ENCODE measurements around the gene HOXA10. TPM values are rescaled to one million over a fixed set of nuclear protein-coding genes. Genes with fewer than 3 reads are reported as not detected.

The HOXA10 gene
- total RNA-seq, 2 experiments from 2014 or later = not detected

DNA sequence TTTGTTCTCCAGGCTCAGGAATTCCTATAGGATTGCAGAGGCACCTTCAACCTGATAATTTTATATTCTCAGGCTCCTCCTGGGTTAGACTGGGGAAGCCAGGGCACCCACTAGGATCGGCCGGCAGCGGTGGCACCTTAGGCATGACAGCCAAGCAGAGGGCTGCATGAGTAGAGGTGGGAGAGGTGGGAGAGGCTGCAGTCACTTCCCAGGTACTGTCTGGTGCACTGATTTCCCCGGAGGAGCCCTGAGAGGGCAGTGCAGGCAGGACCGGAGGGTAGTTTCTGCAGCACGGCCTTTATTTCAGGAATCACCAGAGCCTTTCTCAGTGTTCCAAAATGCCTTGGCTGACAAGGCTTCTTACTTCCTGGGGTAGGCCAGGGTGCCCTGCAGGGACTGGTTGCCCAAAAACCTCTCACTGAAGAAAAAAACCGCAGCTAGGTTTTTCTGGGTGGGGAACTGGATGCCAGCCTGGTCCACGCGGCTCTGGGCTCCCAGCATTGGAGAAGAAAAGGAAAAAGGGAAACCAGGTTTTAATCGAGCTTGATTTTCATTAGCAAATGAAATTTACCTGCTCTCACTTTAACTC, 29.3 kb upstream of the HOXA10 start:
- no peak overlapping the region for H3K27ac ChIP-seq (ENCODE audit: low read depth in 1 of 2, low read length in 2 of 2)
- ChIA-PET CTCF (no interaction called here), POLR2A (interaction anchor here (0.8 to 1.2 kb wide), 2 partner anchors 17 to 36 kb away, joined by 3 to 4 read pairs; no protein-coding TSS in a partner anchor)
- Mint-ChIP-seq H3K27me3 (peaks cover 88% of the 10 kb centered on the region), H3K27ac (no peak overlapping the region), H3K9me3 (no peaks in the 10 kb centered on the region), H3K4me1 (ENCODE audit: low read depth) (peaks cover 46% of the 10 kb centered on the region), H3K4me3 (no peak overlapping the region), H3K36me3 (ENCODE audit: low read depth) (no peaks in the 10 kb centered on the region)
- no peak for DNase-seq
- TF ChIP-seq, protein P1, sequence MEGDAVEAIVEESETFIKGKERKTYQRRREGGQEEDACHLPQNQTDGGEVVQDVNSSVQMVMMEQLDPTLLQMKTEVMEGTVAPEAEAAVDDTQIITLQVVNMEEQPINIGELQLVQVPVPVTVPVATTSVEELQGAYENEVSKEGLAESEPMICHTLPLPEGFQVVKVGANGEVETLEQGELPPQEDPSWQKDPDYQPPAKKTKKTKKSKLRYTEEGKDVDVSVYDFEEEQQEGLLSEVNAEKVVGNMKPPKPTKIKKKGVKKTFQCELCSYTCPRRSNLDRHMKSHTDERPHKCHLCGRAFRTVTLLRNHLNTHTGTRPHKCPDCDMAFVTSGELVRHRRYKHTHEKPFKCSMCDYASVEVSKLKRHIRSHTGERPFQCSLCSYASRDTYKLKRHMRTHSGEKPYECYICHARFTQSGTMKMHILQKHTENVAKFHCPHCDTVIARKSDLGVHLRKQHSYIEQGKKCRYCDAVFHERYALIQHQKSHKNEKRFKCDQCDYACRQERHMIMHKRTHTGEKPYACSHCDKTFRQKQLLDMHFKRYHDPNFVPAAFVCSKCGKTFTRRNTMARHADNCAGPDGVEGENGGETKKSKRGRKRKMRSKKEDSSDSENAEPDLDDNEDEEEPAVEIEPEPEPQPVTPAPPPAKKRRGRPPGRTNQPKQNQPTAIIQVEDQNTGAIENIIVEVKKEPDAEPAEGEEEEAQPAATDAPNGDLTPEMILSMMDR (IDR thresholded peaks at IDR 0.05) = no peak
- peaks cover 52% of the 10 kb centered on the region for H3K4me1 ChIP-seq (ENCODE audit: insufficient read depth, low read length)
- ATAC-seq (ENCODE audit: poor library complexity) = no peak
- H3K9me3 ChIP-seq (ENCODE audit: control insufficient read depth in 1 of 2, insufficient read depth in 1 of 2, low read length in 2 of 2) = peaks cover 0 to 38% of the 10 kb centered on the region in 2 experiments
- H3K36me3 ChIP-seq (ENCODE audit: insufficient read depth, low read length) = no peaks in the 10 kb centered on the region
- H3K27me3 ChIP-seq (ENCODE audit: control insufficient read depth in 1 of 2, insufficient read depth in 2 of 2, low read length in 2 of 2) = peaks cover 84 to 91% of the 10 kb centered on the region in 2 experiments
- intact Hi-C loops (cut with DNase I, micrococcal nuclease) = no loop called here
- no peak overlapping the region for H3K4me3 ChIP-seq (ENCODE audit: low read length)

DNA sequence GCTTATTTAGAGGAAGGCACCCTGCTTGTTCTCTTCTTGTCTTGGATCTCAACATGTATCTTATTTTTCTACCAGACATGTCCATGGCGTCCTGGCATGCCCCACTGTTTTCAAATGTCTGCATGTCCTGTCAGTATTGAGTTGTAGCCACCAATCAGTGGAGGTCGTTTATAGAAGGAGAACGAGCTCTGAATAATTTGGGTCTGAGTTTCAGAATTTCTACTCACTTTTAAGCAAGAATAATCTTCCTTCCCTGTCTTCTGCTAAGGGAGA, 28.7 kb upstream of the HOXA10 start:
- Mint-ChIP-seq H3K27ac (no peak overlapping the region), H3K27me3 (peaks cover 88% of the 10 kb centered on the region), H3K4me1 (ENCODE audit: low read depth) (peaks cover 53% of the 10 kb centered on the region), H3K36me3 (ENCODE audit: low read depth) (no peaks in the 10 kb centered on the region), H3K9me3 (no peaks in the 10 kb centered on the region), H3K4me3 (peak overlapping the region; percentile 9)
- ChIA-PET POLR2A (interaction anchor here (0.8 to 1.2 kb wide), 2 partner anchors 16 to 35 kb away, joined by 3 to 4 read pairs; no protein-coding TSS in a partner anchor), CTCF (no interaction called here)
- intact Hi-C loops (cut with DNase I, micrococcal nuclease) = no loop called here
- H3K9me3 ChIP-seq (ENCODE audit: control insufficient read depth in 1 of 2, insufficient read depth in 1 of 2, low read length in 2 of 2) = peaks cover 0 to 42% of the 10 kb centered on the region in 2 experiments
- no peak for ATAC-seq (ENCODE audit: poor library complexity)
- H3K27me3 ChIP-seq (ENCODE audit: control insufficient read depth in 1 of 2, insufficient read depth in 2 of 2, low read length in 2 of 2) = peaks cover 84 to 91% of the 10 kb centered on the region in 2 experiments
- H3K36me3 ChIP-seq (ENCODE audit: insufficient read depth, low read length) = no peaks in the 10 kb centered on the region
- peaks cover 57% of the 10 kb centered on the region for H3K4me1 ChIP-seq (ENCODE audit: insufficient read depth, low read length)
- no peak for DNase-seq
- H3K4me3 ChIP-seq (ENCODE audit: low read length) = no peak overlapping the region
- H3K27ac ChIP-seq (ENCODE audit: low read depth in 1 of 2, low read length in 2 of 2) = no peak overlapping the region
- TF ChIP-seq, protein P1 (IDR thresholded peaks at IDR 0.05) = no peak

DNA sequence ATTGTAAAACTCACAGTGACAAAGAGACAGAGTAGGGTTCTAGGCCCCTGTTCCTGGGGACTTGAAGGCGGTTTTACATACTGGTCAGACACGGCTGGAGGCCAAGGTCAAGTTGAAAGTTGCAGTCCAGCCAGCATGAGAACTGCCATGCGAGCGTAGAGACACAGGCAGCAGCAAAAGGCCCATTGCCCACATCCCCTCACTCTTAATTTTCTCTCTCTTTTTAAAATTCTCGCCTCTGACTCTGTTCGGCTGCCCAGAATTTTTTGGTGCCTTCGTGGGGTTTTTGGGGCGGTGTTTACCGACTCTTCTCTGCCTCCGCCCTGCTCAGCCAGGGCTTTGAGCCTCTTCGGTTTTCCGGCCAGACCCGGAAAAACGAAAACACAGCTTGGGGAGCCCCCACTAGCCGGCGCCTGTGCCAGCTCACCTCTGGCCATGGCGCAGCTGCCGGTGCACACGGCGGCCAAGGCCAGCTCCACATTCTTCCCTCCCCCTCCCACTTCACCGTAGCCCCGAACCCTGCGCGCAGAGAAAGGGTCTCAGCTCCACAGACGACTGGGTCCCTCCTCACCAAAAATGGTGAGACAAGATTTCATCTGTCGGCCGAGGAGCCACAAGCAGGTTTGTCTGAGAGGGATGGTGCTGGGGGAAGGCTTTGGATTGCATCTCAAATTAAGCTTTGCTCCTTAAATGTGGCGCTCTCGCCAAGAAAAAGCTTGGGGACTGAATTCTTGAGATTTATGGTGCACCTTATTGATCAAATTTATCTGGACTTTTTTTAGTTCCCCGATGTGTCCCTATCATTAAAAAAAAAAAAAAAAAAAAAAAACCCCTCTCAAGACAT, 28.1 kb upstream of the HOXA10 start:
- Histone ChIP-seq H3K27ac (ENCODE audit: low read depth in 1 of 2, low read length in 2 of 2) (no peak overlapping the region), H3K27me3 (ENCODE audit: control insufficient read depth in 1 of 2, insufficient read depth in 2 of 2, low read length in 2 of 2) (peaks cover 85 to 91% of the 10 kb centered on the region in 2 experiments), H3K36me3 (ENCODE audit: insufficient read depth, low read length) (no peaks in the 10 kb centered on the region), H3K4me3 (ENCODE audit: low read length) (no peak overlapping the region), H3K4me1 (ENCODE audit: insufficient read depth, low read length) (peaks cover 57% of the 10 kb centered on the region), H3K9me3 (ENCODE audit: control insufficient read depth in 1 of 2, insufficient read depth in 1 of 2, low read length in 2 of 2) (peaks cover 0 to 42% of the 10 kb centered on the region in 2 experiments)
- Mint-ChIP-seq H3K36me3 (ENCODE audit: low read depth) (no peaks in the 10 kb centered on the region), H3K4me3 (no peak overlapping the region), H3K27me3 (peaks cover 88% of the 10 kb centered on the region), H3K9me3 (no peaks in the 10 kb centered on the region), H3K4me1 (ENCODE audit: low read depth) (peaks cover 56% of the 10 kb centered on the region), H3K27ac (no peak overlapping the region)
- ATAC-seq (ENCODE audit: poor library complexity) (no peak), DNase-seq (no peak)
- POLR2A ChIA-PET = interaction anchor here (0.8 to 1.2 kb wide), 2 partner anchors 16 to 35 kb away, joined by 3 to 4 read pairs; no protein-coding TSS in a partner anchor
- CTCF ChIA-PET = interaction anchor here (0.5 kb wide), 1 partner anchor 230 kb away, joined by 3 read pairs; no protein-coding TSS in a partner anchor
- intact Hi-C loops (cut with DNase I, micrococcal nuclease) = no loop called here
- TF ChIP-seq, protein P1 (IDR thresholded peaks at IDR 0.05) = no peak
